ENCODE data around the gene PHC2. TPM values are rescaled to one million over a fixed set of nuclear protein-coding genes. Genes with fewer than 3 reads are reported as not detected.

Gene PHC2
- total RNA-seq, 2 experiments from 2014 or later: 34.0 to 35.0 TPM

GRCh38 chr1:33286451-33287185, 144.3 kb downstream of the PHC2 start:
- TF ChIP-seq EZH2phosphoT487 (IDR thresholded peaks at IDR 0.05; ENCODE audit: borderline replicate concordance, low read depth, low read length) (no peak), CTCF (conservative IDR thresholded peaks at IDR 0.05; ENCODE audit: low read length) (no peak)
- H3K27ac ChIP-seq (ENCODE audit: low read depth, low read length, poor library complexity, severe bottlenecking): no peak overlapping the region
- H3K36me3 ChIP-seq (ENCODE audit: insufficient read depth, low read length): peaks cover 1% of the 10 kb centered on the region
- H3K9me2 ChIP-seq (ENCODE audit: insufficient read depth, low read length): no peaks in the 10 kb centered on the region
- H3K9me3 ChIP-seq (ENCODE audit: low read length): no peaks in the 10 kb centered on the region
- H2AFZ ChIP-seq (ENCODE audit: low read length): no peak overlapping the region
- H3K79me2 ChIP-seq (ENCODE audit: insufficient read depth, low read depth, low read length): no peaks in the 10 kb centered on the region
- no TSS peak for BruUV-seq (replicated peaks)
- no peaks in the 10 kb centered on the region for H3K4me1 ChIP-seq (ENCODE audit: insufficient read depth, low read length, poor library complexity, severe bottlenecking)
- ChIA-PET POLR2A (no interaction called here), CTCF (ENCODE audit: unreplicated experiment) (no interaction called here)
- H3K4me3 ChIP-seq (ENCODE audit: low read depth, low read length, poor library complexity, severe bottlenecking): no peak overlapping the region
- H3K4me2 ChIP-seq (ENCODE audit: low read length): no peak overlapping the region
- intact Hi-C loops (cut with micrococcal nuclease; ENCODE audit: unreplicated experiment): no loop called here
- H4K20me1 ChIP-seq (ENCODE audit: insufficient read depth, low read length): no peaks in the 10 kb centered on the region
- DNase-seq (ENCODE audit: low spot score): no peak

GRCh38 chr1:33284049-33284448, 146.8 kb downstream of the PHC2 start:
- BruUV-seq (replicated peaks): no TSS peak
- Histone ChIP-seq H3K36me3 (ENCODE audit: insufficient read depth, low read length) (peaks cover 5% of the 10 kb centered on the region; the same call in 1 of the 2 replicates), H3K79me2 (ENCODE audit: insufficient read depth, low read depth, low read length) (no peaks in the 10 kb centered on the region), H4K20me1 (ENCODE audit: insufficient read depth, low read length) (no peaks in the 10 kb centered on the region), H3K4me1 (ENCODE audit: insufficient read depth, low read length, poor library complexity, severe bottlenecking) (no peaks in the 10 kb centered on the region), H3K4me2 (ENCODE audit: low read length) (no peak overlapping the region), H2AFZ (ENCODE audit: low read length) (no peak overlapping the region), H3K9me2 (ENCODE audit: insufficient read depth, low read length) (no peaks in the 10 kb centered on the region), H3K27ac (ENCODE audit: low read depth, low read length, poor library complexity, severe bottlenecking) (no peak overlapping the region), H3K9me3 (ENCODE audit: low read length) (no peaks in the 10 kb centered on the region), H3K4me3 (ENCODE audit: low read depth, low read length, poor library complexity, severe bottlenecking) (no peak overlapping the region)
- TF ChIP-seq CTCF (conservative IDR thresholded peaks at IDR 0.05; ENCODE audit: low read length) (no peak), EZH2phosphoT487 (IDR thresholded peaks at IDR 0.05; ENCODE audit: borderline replicate concordance, low read depth, low read length) (no peak)
- ChIA-PET CTCF (ENCODE audit: unreplicated experiment) (no interaction called here), POLR2A (no interaction called here)
- intact Hi-C loops (cut with micrococcal nuclease; ENCODE audit: unreplicated experiment): no loop called here
- no peak for DNase-seq (ENCODE audit: low spot score)

- DNase-seq (ENCODE audit: low spot score): no peak
- POLR2A ChIA-PET: no interaction called here
- H3K4me3 ChIP-seq (ENCODE audit: low read depth, low read length, poor library complexity, severe bottlenecking): no peak overlapping the region
- H3K4me1 ChIP-seq (ENCODE audit: insufficient read depth, low read length, poor library complexity, severe bottlenecking): no peaks in the 10 kb centered on the region
- CTCF ChIA-PET (ENCODE audit: unreplicated experiment): no interaction called here
- no peak overlapping the region for H2AFZ ChIP-seq (ENCODE audit: low read length)
- intact Hi-C loops (cut with micrococcal nuclease; ENCODE audit: unreplicated experiment): no loop called here
- H3K79me2 ChIP-seq (ENCODE audit: insufficient read depth, low read depth, low read length): no peaks in the 10 kb centered on the region
- no peak overlapping the region for H3K4me2 ChIP-seq (ENCODE audit: low read length)
- no peaks in the 10 kb centered on the region for H3K9me2 ChIP-seq (ENCODE audit: insufficient read depth, low read length)
- TF ChIP-seq EZH2phosphoT487 (IDR thresholded peaks at IDR 0.05; ENCODE audit: borderline replicate concordance, low read depth, low read length): no peak
- no peak for TF ChIP-seq CTCF (conservative IDR thresholded peaks at IDR 0.05; ENCODE audit: low read length)
- H3K9me3 ChIP-seq (ENCODE audit: low read length): no peaks in the 10 kb centered on the region
- H3K36me3 ChIP-seq (ENCODE audit: insufficient read depth, low read length): peaks cover 5% of the 10 kb centered on the region; the same call in 1 of the 2 replicates
- BruUV-seq (replicated peaks): no TSS peak
- no peak overlapping the region for H3K27ac ChIP-seq (ENCODE audit: low read depth, low read length, poor library complexity, severe bottlenecking)
- H4K20me1 ChIP-seq (ENCODE audit: insufficient read depth, low read length): no peaks in the 10 kb centered on the region
Observed at GRCh38 chr1:33282791-33283190, 148.1 kb downstream of the PHC2 start.

Data from OCI-LY7 (cell line).